KMS-11 (cell line): ENCODE results near the gene NUTM2F.

ENCODE experiments used
- H2AFZ ChIP-seq: fragments of 200-600 bp; sonication (generic); 2 replicates; pipeline ENCODE4 v1.6.1; 2016; ENCODE audit warnings: antibody characterized with exemption, mixed run types, low read depth
- H3K27ac ChIP-seq: fragments of 200-600 bp; sonication (generic); 2 replicates; pipeline ENCODE4 v1.6.1; 2016; ENCODE audit warnings: mild to moderate bottlenecking, mixed run types
- H3K27me3 ChIP-seq: fragments of 200-600 bp; sonication (generic); 2 replicates; pipeline ENCODE4 v1.6.1; 2017; ENCODE audit warnings: mild to moderate bottlenecking, low read depth, mixed run types, moderate library complexity; ENCODE audit not compliant: insufficient read depth
- H3K36me3 ChIP-seq: fragments of 200-600 bp; sonication (generic); 2 replicates; pipeline ENCODE4 v1.6.1; 2017; ENCODE audit warnings: mild to moderate bottlenecking, mixed run types; ENCODE audit not compliant: insufficient read depth
- H3K4me1 ChIP-seq: fragments of 200-600 bp; sonication (generic); 2 replicates; pipeline ENCODE4 v1.6.1; 2016; ENCODE audit warnings: mild to moderate bottlenecking, low read depth, mixed run types; ENCODE audit not compliant: poor library complexity, severe bottlenecking
- H3K4me2 ChIP-seq: fragments of 200-600 bp; sonication (generic); 2 replicates; pipeline ENCODE4 v1.7.0; 2016; ENCODE audit warnings: mild to moderate bottlenecking, mixed run types
- H3K4me3 ChIP-seq: fragments of 200-600 bp; sonication (generic); IDR thresholded peaks from 2 replicates; pipeline ENCODE4 v1.6.1; 2017; ENCODE audit warnings: low read depth, low read length, mixed read lengths; ENCODE audit not compliant: insufficient read depth
- H3K79me2 ChIP-seq: fragments of 200-600 bp; sonication (generic); 2 replicates; pipeline ENCODE4 v1.6.1; 2016; ENCODE audit warnings: low read depth, mixed run types; ENCODE audit not compliant: insufficient read depth
- H3K9ac ChIP-seq: fragments of 200-600 bp; sonication (generic); 2 replicates; pipeline ENCODE4 v1.6.1; 2016; ENCODE audit warnings: mild to moderate bottlenecking, mixed run types
- H4K20me1 ChIP-seq: fragments of 200-600 bp; sonication (generic); 2 replicates; pipeline ENCODE4 v1.6.1; 2016; ENCODE audit warnings: mild to moderate bottlenecking, mixed run types; ENCODE audit not compliant: insufficient read depth
- TF ChIP-seq, protein P1 (sequence below): fragments of 200-600 bp; sonication (generic); conservative IDR thresholded peaks from 2 replicates; pipeline ENCODE4 v1.6.1; 2017; ENCODE audit warnings: low read depth, mild to moderate bottlenecking, antibody characterized with exemption, low read length, moderate library complexity, mixed read lengths

The NUTM2F gene

GRCh38 chr9:94270009-94270408 is 58.4 kb downstream of the NUTM2F start:
- H3K9ac ChIP-seq, result no peak overlapping the region
- TF ChIP-seq, protein P1, sequence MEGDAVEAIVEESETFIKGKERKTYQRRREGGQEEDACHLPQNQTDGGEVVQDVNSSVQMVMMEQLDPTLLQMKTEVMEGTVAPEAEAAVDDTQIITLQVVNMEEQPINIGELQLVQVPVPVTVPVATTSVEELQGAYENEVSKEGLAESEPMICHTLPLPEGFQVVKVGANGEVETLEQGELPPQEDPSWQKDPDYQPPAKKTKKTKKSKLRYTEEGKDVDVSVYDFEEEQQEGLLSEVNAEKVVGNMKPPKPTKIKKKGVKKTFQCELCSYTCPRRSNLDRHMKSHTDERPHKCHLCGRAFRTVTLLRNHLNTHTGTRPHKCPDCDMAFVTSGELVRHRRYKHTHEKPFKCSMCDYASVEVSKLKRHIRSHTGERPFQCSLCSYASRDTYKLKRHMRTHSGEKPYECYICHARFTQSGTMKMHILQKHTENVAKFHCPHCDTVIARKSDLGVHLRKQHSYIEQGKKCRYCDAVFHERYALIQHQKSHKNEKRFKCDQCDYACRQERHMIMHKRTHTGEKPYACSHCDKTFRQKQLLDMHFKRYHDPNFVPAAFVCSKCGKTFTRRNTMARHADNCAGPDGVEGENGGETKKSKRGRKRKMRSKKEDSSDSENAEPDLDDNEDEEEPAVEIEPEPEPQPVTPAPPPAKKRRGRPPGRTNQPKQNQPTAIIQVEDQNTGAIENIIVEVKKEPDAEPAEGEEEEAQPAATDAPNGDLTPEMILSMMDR, result no peak
- H3K27me3 ChIP-seq, result no peaks in the 10 kb centered on the region
- peaks cover 4% of the 10 kb centered on the region for H3K4me1 ChIP-seq
- no peak overlapping the region for H3K4me2 ChIP-seq
- no peaks in the 10 kb centered on the region for H4K20me1 ChIP-seq
- H3K36me3 ChIP-seq, result no peaks in the 10 kb centered on the region
- no peak overlapping the region for H3K27ac ChIP-seq
- no peak overlapping the region for H2AFZ ChIP-seq
- peaks cover 9% of the 10 kb centered on the region; the same call in 1 of the 2 replicates for H3K79me2 ChIP-seq
- no peak overlapping the region for H3K4me3 ChIP-seq

- no peak overlapping the region for H3K4me3 ChIP-seq
- H3K9ac ChIP-seq, result no peak overlapping the region
Observed at GRCh38 chr9:94269264-94269663, 59.2 kb downstream of the NUTM2F start.

More at GRCh38 chr9:94269264-94269663, 59.2 kb downstream of the NUTM2F start:
- H4K20me1 ChIP-seq, result no peaks in the 10 kb centered on the region
- no peaks in the 10 kb centered on the region for H3K36me3 ChIP-seq
- H3K4me1 ChIP-seq, result peaks cover 4% of the 10 kb centered on the region
- TF ChIP-seq, protein P1, result no peak
- H2AFZ ChIP-seq, result no peak overlapping the region
- peaks cover 15% of the 10 kb centered on the region; the same call in 1 of the 2 replicates for H3K79me2 ChIP-seq
- H3K4me2 ChIP-seq, result no peak overlapping the region
- H3K27me3 ChIP-seq, result no peaks in the 10 kb centered on the region
- H3K27ac ChIP-seq, result no peak overlapping the region
